Activated CD8-positive, alpha-beta memory T cell treated with anti-CD3 and anti-CD28 coated beads, Interleukin-2, amount 50 U/mL, for 48 hours (primary cell): Measurements from ENCODE around the gene SVBP.

Source experiments
- DNase-seq: peaks from one replicate; pipeline ENCODE4 v3.0.0-alpha.2; 2020

The SVBP gene

DNA sequence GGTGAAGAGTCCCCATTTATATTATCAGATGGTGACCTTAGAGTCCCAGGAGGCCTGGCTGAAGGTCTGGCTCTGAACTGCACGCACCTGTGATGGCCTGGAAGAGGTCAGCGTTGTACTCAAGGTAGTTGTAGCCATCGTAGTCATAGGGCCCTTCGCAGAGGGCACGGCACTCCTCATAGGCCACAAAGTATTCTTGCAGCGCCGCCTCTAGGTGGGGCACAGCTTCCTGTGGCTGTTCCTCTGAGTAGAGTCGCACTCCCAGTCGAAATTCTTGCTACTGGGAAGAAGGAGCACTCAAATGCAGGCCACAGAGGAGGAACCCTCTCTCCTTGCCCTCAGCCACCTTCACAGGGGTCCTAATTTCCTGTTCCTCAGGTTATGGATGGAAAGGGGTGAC lies 58.1 kb downstream of the SVBP start:
- no peak for DNase-seq

DNA sequence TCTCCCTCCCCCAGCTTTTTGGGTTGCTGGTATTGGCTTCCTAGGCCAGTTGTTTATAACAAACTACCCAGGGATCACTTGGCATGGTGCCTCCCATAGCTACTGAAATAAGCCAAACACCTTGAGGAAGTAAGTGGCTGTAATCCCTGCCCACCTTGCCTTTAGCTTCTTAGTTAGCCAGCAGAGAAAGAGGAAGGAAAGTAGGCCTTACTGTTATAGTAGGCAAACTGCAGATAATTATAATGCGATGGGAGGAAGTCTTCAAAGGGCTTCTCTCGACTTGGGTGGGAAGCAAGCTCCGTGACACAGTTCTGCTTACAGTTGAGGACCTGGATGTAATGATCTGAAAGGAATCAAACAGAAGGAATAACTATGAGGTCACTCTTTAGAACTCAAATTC lies 58.6 kb downstream of the SVBP start:
- DNase-seq: no peak

DNA sequence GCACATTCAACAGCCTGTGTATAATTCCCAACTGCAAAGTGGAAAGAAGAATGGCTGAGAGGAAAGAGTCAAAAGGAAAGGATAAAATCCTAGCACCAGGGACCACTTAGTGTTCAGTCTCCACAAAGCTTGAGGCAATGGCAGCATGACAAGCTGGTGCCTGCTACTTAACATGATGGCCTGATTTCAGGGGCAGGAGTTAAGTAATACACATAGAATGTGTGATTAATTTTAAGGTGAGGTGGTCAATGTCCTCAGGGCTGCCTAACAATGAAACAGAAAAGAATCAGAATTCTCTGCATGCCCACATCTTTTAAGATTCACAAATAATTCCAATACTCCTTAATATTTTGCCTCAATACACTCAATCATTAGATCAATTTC lies 59.3 kb downstream of the SVBP start:
- DNase-seq: no peak
